GOT3 (cell line): ENCODE results near the gene COPG1.
A peak's percentile ranks its signal among the peaks of the same experiment; 100 is the strongest.

Experiments
- DNase-seq: peaks from one replicate; lab custom pipeline; 2025; ENCODE audit warnings: mixed read lengths; lab: John Stamatoyannopoulos, UW

Gene COPG1

DNA sequence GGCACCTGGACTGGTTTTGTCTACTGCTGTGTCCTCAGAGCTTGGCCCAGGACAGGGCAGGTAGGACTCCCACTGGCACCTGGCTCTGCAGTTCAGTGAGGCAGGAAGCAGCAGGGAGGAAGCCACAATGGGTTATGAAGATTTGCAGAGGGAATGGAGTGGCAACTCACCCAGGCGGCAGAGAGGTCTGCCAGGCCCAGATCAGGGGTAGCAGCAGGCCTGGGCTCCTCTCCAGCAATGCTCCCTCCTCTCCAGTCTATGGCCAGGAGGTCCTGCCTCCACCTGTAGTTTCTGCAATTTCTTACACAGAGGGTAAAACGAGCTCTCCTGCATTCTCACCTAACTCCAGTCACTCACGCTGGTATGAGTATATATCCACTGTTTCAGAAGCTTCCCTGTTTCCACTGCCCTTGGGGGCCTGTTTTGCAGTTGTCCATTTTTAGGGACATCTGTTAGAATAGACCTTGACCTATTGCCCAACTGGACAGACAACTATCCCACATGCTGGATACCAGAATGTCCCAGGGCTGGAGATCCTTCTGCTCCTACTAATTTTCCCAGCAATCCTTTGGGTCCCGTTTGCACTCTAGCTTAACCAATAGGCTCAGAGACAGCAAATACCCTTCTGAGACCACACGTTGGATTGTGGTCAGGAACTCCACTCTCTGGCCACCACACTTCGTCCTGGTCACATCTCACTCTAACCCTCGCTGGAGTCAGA is 64.4 kb downstream of the COPG1 start:
- no peak for DNase-seq

DNA sequence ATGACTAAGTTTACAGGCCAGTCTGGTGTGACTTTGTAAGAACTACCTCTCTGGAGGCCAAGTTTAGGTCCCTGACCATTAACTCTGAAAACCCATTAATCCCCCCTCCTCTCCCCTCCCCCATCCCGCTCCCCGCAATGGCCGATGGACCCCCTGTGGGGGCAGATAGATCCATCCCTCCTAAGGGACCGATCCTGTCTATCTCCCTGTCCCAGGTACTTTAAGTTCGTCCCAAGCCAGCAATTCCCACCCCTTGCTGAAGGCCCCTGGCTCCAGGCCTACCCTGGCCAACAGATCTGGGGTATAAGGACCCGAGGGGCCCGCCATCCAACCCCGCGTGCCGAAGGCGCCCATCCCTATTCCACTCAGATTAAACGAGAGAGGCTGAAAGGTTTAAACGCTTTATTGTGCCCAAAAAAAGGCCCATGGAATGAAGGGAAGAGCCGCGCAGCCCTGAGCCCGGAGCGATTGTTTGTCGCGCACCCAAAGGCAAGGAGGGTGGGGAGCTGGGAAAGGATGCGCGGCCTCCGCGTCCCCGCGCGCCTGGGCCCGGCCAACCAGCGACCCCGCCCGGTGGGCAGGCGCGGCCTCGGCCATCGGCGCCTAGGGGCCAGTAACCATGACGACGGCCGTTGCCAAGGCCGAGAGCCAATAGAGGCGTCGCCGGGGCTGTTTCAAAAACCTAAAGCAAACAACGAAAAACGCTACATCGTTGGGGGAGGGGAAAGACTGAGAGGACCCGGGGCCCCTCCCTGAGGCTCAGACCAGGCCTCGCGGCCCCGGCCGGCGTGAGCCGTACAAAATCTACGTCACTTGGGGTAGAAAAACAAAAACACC is 65.2 kb downstream of the COPG1 start:
- peak; percentile 38 for DNase-seq

- DNase-seq = no peak
Measured at GRCh38 chr3:129315223-129315997, 66.0 kb downstream of the COPG1 start.

- no peak for DNase-seq
Measured at GRCh38 chr3:129315998-129316247, 66.5 kb downstream of the COPG1 start.

- peak; percentile 53 for DNase-seq
Measured at GRCh38 chr3:129316248-129317013, 67.0 kb downstream of the COPG1 start.

- DNase-seq = no peak
Measured at GRCh38 chr3:129317014-129317771, 67.8 kb downstream of the COPG1 start.

GRCh38 chr3:129317848-129318247 is 68.4 kb downstream of the COPG1 start:
- no peak for DNase-seq

DNA sequence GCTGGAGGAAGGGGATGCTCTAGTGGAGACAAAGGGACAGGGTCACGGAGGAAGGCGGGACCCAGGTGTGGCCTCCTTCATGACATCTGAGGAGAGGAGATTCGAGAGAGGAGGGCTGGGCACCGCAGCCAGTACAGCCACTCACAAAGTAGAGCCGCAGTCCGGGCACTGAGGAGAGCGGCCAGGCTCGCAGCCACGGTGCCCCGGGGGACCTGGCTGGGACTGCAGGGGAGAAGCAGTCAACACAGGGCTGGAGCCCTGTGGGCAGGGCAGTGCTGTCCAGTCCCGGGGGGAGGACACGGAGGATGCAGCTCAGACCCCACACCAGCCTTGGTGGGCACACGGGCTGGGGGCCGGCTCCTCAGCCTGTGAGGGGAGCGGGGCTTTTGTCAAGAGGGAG is 69.5 kb downstream of the COPG1 start:
- no peak for DNase-seq

DNA sequence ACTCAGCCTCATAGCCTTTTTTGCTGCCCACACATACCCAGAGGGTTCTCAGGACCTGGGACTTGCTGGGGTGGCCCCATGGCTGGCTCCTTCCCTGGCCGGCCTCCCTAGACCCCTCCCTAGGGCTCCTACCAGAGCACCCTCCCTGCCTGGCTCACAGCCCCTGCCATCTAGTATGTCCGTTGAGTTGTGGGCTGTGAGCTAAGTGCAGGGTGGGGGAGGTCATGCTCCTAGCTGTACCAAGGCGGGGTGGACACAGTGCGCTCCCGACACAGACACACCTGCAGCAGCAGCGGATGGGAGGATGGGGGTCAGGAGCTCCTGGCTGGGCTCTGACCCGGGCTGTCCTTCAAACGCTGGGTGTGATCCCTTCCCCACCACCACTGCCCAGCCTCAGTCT is 70.9 kb downstream of the COPG1 start:
- DNase-seq = no peak

DNA sequence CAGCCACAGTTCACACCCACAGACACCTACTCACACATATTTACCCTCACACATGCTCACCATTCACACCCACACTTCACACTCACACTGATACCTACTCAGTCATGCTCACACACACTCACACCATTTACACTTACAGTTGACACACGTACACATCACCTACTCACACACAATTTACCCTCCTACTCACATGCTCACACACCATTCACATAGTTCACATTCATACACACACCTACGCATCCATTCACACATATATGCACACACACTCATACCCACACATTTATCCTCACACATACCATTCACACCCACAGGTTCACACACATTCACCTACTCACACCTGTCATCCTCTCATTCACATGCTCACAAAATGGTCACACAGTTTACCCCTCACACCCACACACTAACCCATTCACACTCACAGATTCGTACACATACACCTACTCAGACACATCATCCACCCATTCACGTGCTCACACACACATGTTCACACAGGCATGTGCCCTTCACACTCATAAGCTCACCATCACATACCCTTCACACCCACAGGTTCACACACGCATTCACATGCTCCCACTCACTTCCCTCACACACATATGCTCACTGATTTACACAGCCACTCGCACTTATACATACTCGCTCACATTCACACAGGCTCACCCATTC is 71.5 kb downstream of the COPG1 start:
- no peak for DNase-seq

DNA sequence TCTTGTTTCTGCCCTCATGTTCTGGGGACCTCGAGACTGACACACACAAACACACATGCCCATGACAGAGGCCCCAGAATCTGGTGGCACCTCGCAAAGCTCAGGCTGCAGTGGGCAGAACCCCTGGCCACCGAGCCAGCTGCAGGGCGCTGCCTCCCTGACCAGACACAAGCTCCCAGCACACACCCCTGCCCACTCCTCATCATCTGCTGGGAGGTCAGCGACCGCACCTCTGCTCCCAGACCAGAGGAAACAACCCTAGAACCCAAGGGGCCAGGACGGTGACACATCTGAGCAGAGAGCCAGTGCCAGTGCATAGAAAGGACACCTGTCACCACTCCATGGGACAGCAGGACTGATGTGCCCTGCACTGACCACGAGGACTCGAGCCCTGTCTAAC is 72.5 kb downstream of the COPG1 start:
- DNase-seq = no peak

GRCh38 chr3:129323651-129324294 is 74.4 kb downstream of the COPG1 start:
- no peak for DNase-seq

DNA sequence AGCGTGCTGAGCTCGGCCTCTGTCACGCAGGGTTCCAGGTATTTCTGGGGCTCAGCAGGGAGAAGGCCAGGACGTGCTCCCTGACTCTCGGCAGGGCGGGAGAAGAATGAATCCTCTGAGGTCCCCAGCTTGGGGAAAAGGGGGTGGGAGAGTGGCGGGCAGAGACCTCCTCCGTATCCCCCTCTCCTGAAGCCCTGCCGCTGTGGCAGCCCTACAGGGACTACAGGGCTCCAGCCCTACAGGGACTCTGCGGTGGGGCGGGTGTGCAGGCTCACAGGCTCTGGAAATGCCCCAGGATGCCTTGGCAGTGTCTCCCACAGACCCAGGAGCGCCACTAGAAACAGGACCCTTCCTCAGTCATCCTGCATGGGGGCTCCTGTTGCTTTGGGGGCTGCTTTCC is 75.4 kb downstream of the COPG1 start:
- DNase-seq = no peak

DNA sequence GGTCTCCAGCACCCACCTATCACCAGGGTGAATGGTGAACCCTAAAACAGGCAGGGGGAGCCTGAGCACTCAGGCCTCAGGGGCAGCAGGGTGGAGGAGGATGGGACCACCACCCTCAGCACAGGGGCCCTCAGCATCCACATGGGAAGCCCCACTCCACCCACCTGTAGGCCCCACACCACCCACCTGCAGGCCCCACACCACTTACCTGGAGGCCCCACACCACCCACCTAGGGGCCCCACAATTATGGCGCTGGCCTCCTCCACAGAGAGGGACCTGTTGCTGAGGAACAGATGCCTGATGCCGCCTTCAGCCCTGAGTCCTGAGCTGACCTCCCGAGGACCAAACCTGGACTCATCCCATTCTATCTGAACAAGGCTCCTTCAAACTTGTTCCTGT is 76.0 kb downstream of the COPG1 start:
- DNase-seq = no peak

- DNase-seq = no peak
Measured at GRCh38 chr3:129326138-129326537, 76.7 kb downstream of the COPG1 start.

- DNase-seq = no peak
Measured at GRCh38 chr3:129326595-129326994, 77.2 kb downstream of the COPG1 start.
